Heart left ventricle (tissue), 16 donors: ENCODE measurements around the gene SMR3A. TPM values are rescaled to one million over a fixed set of nuclear protein-coding genes. Genes with fewer than 3 reads are reported as not detected.

Experiments
- ATAC-seq, 4 donors: fragments of 200-7000 bp; cut with Tn5 transposase; one replicate each; pipeline ENCODE4 v1.9.1; 2020 to 2022; ENCODE audit warnings: moderate library complexity in 4 of 4, mild to moderate bottlenecking in 3 of 4, moderate number of reproducible peaks in 1 of 4
- DNase-seq, 5 donors: peaks; one replicate each; pipeline ENCODE4 v3.0.0-alpha.2; 2020
- H3K27ac ChIP-seq, 12 donors: fragments of 200-600 bp; sonication (generic) in 4 of 12; one replicate each; pipeline versions ENCODE4 v1.5.0 to v1.8.0; 2016 to 2022; ENCODE audit warnings: mild to moderate bottlenecking in 2 of 12
- H3K27me3 ChIP-seq, 9 donors: fragments of 200-600 bp; sonication (generic) in 2 of 9; one replicate each; pipeline versions ENCODE4 v1.5.1 to v1.8.0; 2016 to 2022; ENCODE audit warnings: mild to moderate bottlenecking in 3 of 9
- H3K36me3 ChIP-seq, 9 donors: fragments of 200-600 bp; sonication (generic) in 2 of 9; one replicate each; pipeline versions ENCODE4 v1.5.0 to v1.8.0; 2018 to 2022; ENCODE audit warnings: mild to moderate bottlenecking in 2 of 9
- H3K4me1 ChIP-seq, 12 donors: fragments of 200-600 bp; sonication (generic) in 4 of 12; one replicate each; pipeline versions ENCODE4 v1.5.0 to v1.8.0; 2016 to 2022; ENCODE audit warnings: mild to moderate bottlenecking in 3 of 12
- H3K4me3 ChIP-seq, 12 donors: fragments of 200-600 bp; sonication (generic) in 4 of 12; one replicate each; pipeline versions ENCODE4 v1.5.0 to v1.8.0; 2017 to 2022; ENCODE audit warnings: mild to moderate bottlenecking in 9 of 12, moderate library complexity in 4 of 12
- H3K9me3 ChIP-seq, 12 donors: fragments of 200-600 bp; sonication (generic) in 4 of 12; one replicate each; pipeline versions ENCODE4 v1.5.0 to v1.8.0; 2016 to 2022; ENCODE audit warnings: mild to moderate bottlenecking in 1 of 12
- CTCF ChIP-seq, 12 donors: fragments of 200-600 bp; sonication (generic) in 4 of 12; IDR thresholded peaks; one replicate each; pipeline versions ENCODE4 v1.5.0 to v1.8.0; 2018 to 2022; ENCODE audit warnings: antibody characterized with exemption in 12 of 12, mild to moderate bottlenecking in 5 of 12
- POLR2A ChIP-seq, 2 donors: fragments of 450-650 bp; IDR thresholded peaks; one replicate each; pipeline ENCODE4 v1.6.1; 2017; ENCODE audit warnings: antibody characterized with exemption in 2 of 2, mild to moderate bottlenecking in 2 of 2, moderate library complexity in 2 of 2
- WGBS, 4 donors: extraction: QIAGEN DNeasy Blood & Tissue Kit in 2 of 4; methylation state at CpG; one replicate each; pipeline versions ENCODE4 v1.1.5 to v1.1.7; 2013 to 2018; 5-methylcytosine and 5-hydroxymethylcytosine counted together
- intact Hi-C, 10 donors: fragments of 100-400 bp; cut with DNase I; formaldehyde crosslinking; loops; one replicate each; pipeline versions ENCODE4 v1.11.1 to v1.14.2; 2022
- polyA plus RNA-seq, 2 donors: library from polyadenylated mRNA; stranded (reverse); fragments of 200-250 nt; gene quantifications; one replicate each; pipeline ENCODE4 v1.2.3, GENCODE V29; 2013
- total RNA-seq, 9 donors: library from RNA; depleted of rRNA in 2 of 9; stranded (reverse); fragments of >200 nt in 2 of 9; fragmentation: NEBNext Ultra II Directional in 3 of 9; extraction: Animal tissue kit (Norgen Biotek cat#: 25700) in 3 of 9; gene quantifications; one replicate each; pipeline versions ENCODE4 v1.1.0 to v1.2.4, GENCODE V29; 2016 to 2023
- donor health status: ischemic (EF 13 %, LVEDD 7.1; RV severe dilation, severe dysfunction).
- donor health status: healthy with polysubstance abuse.
- donor health status: DM: no; HTN: yes; CAD: no.
- donor health status: DM: no; HTN: no; CAD: no.
- donor health status: ischemic (EF 25% LVEDD 6.9; RV normal size, moderate dysfunction).
- donor health status: ischemic (EF 25% LVEDD 5.7; RV mildly dilated, moderate dysfunction).
- donor health status: healthy.
- donor health status: DM: yes; HTN: yes; CAD: no.
- donor health status: ischemic (EF 35%, LVEDD 5.7; RV mildly dilated, moderate dysfunction).
- donor health status: nonischemic (EF 11% LVEDD 7.7; RV severe dilation, severe dysfunction).
- donor health status: DM: yes; HTN: yes; CAD: no.
- donor health status: PGD.
- donor health status: ischemic (EF 29% LVEDD 5.4; RV normal size, mild dysfunction).
- donor health status: nonischemic (EF 23%, LVEDD 6.1; RV moderate dilation, normal function).

The SMR3A gene
- total and polyA plus RNA-seq, 11 donors: not detected

- H3K27ac ChIP-seq: no peak overlapping the region
- no peaks in the 10 kb centered on the region for H3K36me3 ChIP-seq
- intact Hi-C loops: no loop called here
- DNase-seq: no peak
- WGBS, 4 donors: 61 to 66% (median 63%) methylated on average over 2 of the region's 2 CpGs
- no peaks in the 10 kb centered on the region for H3K9me3 ChIP-seq
- H3K4me1 ChIP-seq: no peaks in the 10 kb centered on the region
- TF ChIP-seq CTCF (IDR thresholded peaks at IDR 0.05): no peak
- TF ChIP-seq POLR2A (IDR thresholded peaks at IDR 0.05): no peak
- no peak for ATAC-seq
- H3K27me3 ChIP-seq: no peaks in the 10 kb centered on the region
- H3K4me3 ChIP-seq: no peak overlapping the region
Observed at GRCh38 chr4:70392057-70392776, 31.7 kb downstream of the SMR3A start.

DNA sequence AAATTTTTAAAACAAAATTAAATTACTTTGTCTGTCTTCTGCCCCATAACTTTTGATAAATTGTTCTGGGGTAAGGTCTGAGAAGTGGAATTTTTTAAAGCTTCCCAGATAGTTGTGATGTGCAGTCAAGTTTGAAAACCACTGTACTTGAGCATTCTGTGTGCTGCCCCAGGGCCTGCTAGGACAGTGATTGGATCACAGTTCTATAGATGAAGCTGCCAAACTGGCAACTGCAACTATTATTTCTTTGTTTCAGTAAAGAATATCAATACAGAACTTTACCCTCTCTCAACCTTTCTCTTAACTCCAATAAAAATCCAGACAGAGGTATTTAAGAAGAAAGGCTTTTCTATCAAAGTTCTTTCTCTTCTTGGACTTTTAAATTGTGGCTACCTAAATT, 37.0 kb downstream of the SMR3A start, which contains the start of gene OPRPN:
Gene OPRPN, plus strand, starts transcription at position 361 of the 400 bp plus-strand sequence. CDS start 1,346 bp downstream, outside the sequence.
- H3K4me1 ChIP-seq: no peaks in the 10 kb centered on the region
- intact Hi-C loops: no loop called here
- no peak for TF ChIP-seq CTCF (IDR thresholded peaks at IDR 0.05)
- no peak for TF ChIP-seq POLR2A (IDR thresholded peaks at IDR 0.05)
- H3K27ac ChIP-seq: no peak within 1 kb of the TSS
- peaks cover 0 to 4% (median 0%) of the 10 kb centered on the region in 12 donors for H3K9me3 ChIP-seq
- no peak within 1 kb of the TSS for H3K4me3 ChIP-seq
- no peaks in the 10 kb centered on the region for H3K36me3 ChIP-seq
- H3K27me3 ChIP-seq: no peaks in the 10 kb centered on the region
- DNase-seq: no peak
- no peak for ATAC-seq

GRCh38 chr4:70399319-70399718, 38.8 kb downstream of the SMR3A start:
- H3K9me3 ChIP-seq: peaks cover 0 to 4% (median 0%) of the 10 kb centered on the region in 12 donors
- no peaks in the 10 kb centered on the region for H3K4me1 ChIP-seq
- DNase-seq (no peak), ATAC-seq (no peak)
- H3K4me3 ChIP-seq: no peak overlapping the region
- no peak overlapping the region for H3K27ac ChIP-seq
- H3K36me3 ChIP-seq: no peaks in the 10 kb centered on the region
- H3K27me3 ChIP-seq: no peaks in the 10 kb centered on the region
- 77 to 94% (median 86%) methylated on average over 1 of the region's 1 CpG for WGBS, 4 donors
- no peak for TF ChIP-seq CTCF (IDR thresholded peaks at IDR 0.05)
- TF ChIP-seq POLR2A (IDR thresholded peaks at IDR 0.05): no peak
- intact Hi-C loops: no loop called here

- TF ChIP-seq CTCF (IDR thresholded peaks at IDR 0.05) (no peak), POLR2A (IDR thresholded peaks at IDR 0.05) (no peak)
- Histone ChIP-seq H3K27ac (no peak overlapping the region), H3K4me1 (no peaks in the 10 kb centered on the region), H3K36me3 (no peaks in the 10 kb centered on the region), H3K27me3 (no peaks in the 10 kb centered on the region), H3K4me3 (no peak overlapping the region), H3K9me3 (peaks cover 0 to 4% (median 0%) of the 10 kb centered on the region in 12 donors)
- 75 to 92% (median 87%) methylated on average over 1 of the region's 1 CpG for WGBS, 4 donors
- ATAC-seq (no peak), DNase-seq (no peak)
- intact Hi-C loops: no loop called here
Observed at GRCh38 chr4:70402762-70403161, 42.2 kb downstream of the SMR3A start.
